CD4-positive, CD25-positive, alpha-beta regulatory T cell (primary cell): ENCODE results near the gene GTF2F1. TPM values are rescaled to one million over a fixed set of nuclear protein-coding genes. Genes with fewer than 3 reads are reported as not detected.
"Not testable (repeated sequence)": the region's sequence is repeated elsewhere in the genome, so short reads cannot be mapped to it uniquely, and the experiment has no call there.

Experiments
- ATAC-seq, 2 donors: fragments of 150-1000 bp; cut with Tn5 transposase; one replicate each; pipeline ENCODE4 v1.10.0; 2021; ENCODE audit warnings: low read depth in 2 of 2, moderate number of reproducible peaks in 2 of 2, moderate library complexity in 1 of 2
- DNase-seq, 3 donors: peaks; one replicate each; pipeline versions ENCODE4 v3.0.0 to v3.0.0-alpha.2; 2012 to 2022; ENCODE audit warnings: mixed read lengths in 1 of 3
- H3K27ac ChIP-seq: one replicate; pipeline ENCODE4 v1.7.0; 2013; ENCODE audit warnings: mild to moderate bottlenecking, low read length; ENCODE audit not compliant: insufficient read depth, poor library complexity, severe bottlenecking
- H3K27me3 ChIP-seq: one replicate; pipeline ENCODE4 v1.7.0; 2013; ENCODE audit warnings: low read length; ENCODE audit not compliant: control insufficient read depth, insufficient read depth
- H3K36me3 ChIP-seq: one replicate; pipeline ENCODE4 v1.7.0; 2013; ENCODE audit warnings: mild to moderate bottlenecking, low read length, moderate library complexity; ENCODE audit not compliant: control insufficient read depth, insufficient read depth
- H3K4me1 ChIP-seq: 2 replicates; pipeline ENCODE4 v1.7.0; 2013; ENCODE audit warnings: mild to moderate bottlenecking, low read length; ENCODE audit not compliant: insufficient read depth, control insufficient read depth, poor library complexity, severe bottlenecking
- H3K4me3 ChIP-seq: one replicate; pipeline ENCODE4 v1.7.0; 2013; ENCODE audit warnings: low read depth, mild to moderate bottlenecking, low read length, moderate library complexity
- H3K9me3 ChIP-seq, 2 experiments: 1 replicate in 1 of 2; 2 replicates in 1 of 2; pipeline ENCODE4 v1.7.0; 2013; ENCODE audit warnings: low read length in 2 of 2, mild to moderate bottlenecking in 1 of 2, moderate library complexity in 1 of 2; ENCODE audit not compliant: control insufficient read depth in 2 of 2
- H3K27ac Mint-ChIP-seq, 3 donors: one replicate each; pipeline ENCODE4 v1.8.0; 2020 to 2022; ENCODE audit warnings: mild to moderate bottlenecking in 3 of 3, mixed read lengths in 3 of 3, moderate library complexity in 2 of 3
- H3K27me3 Mint-ChIP-seq: one replicate; pipeline ENCODE4 v1.8.0; 2022; ENCODE audit warnings: mild to moderate bottlenecking, mixed read lengths
- H3K36me3 Mint-ChIP-seq: one replicate; pipeline ENCODE4 v1.8.0; 2020; ENCODE audit warnings: mixed read lengths
- H3K4me1 Mint-ChIP-seq, 4 donors: one replicate each; pipeline ENCODE4 v1.8.0; 2020 to 2022; ENCODE audit warnings: mixed read lengths in 4 of 4, mild to moderate bottlenecking in 1 of 4
- H3K4me3 Mint-ChIP-seq, 4 donors: one replicate each; pipeline ENCODE4 v1.8.0; 2020 to 2022; ENCODE audit warnings: mild to moderate bottlenecking in 4 of 4, mixed read lengths in 4 of 4, moderate library complexity in 3 of 4
- H3K9me3 Mint-ChIP-seq, 7 donors: one replicate each; pipeline ENCODE4 v1.8.0; 2020 to 2022; ENCODE audit warnings: mixed read lengths in 7 of 7, mild to moderate bottlenecking in 3 of 7, moderate library complexity in 2 of 7
- polyA plus RNA-seq, 4 donors: library from polyadenylated mRNA; unstranded; fragments of 300-500 nt; fragmentation: Illumina TruSeq; gene quantifications; one replicate each; pipeline ENCODE4 v1.2.3, GENCODE V29; 2021
- total RNA-seq: library from RNA; stranded (reverse); gene quantifications from one replicate; pipeline ENCODE4 v1.2.3, GENCODE V29; 2022

The GTF2F1 gene
- total and polyA plus RNA-seq, 5 donors from 2014 or later: 16.0 to 53.4 (median 17.8) TPM

GRCh38 chr19:6429419-6430221, 36.7 kb upstream of the GTF2F1 start:
- H3K4me1 Mint-ChIP-seq: peaks cover 0 to 17% (median 6%) of the 10 kb centered on the region in 4 donors
- ATAC-seq (no peak), DNase-seq (no peak)
- no peaks in the 10 kb centered on the region for H3K9me3 Mint-ChIP-seq
- Histone ChIP-seq H3K9me3 (no peaks in the 10 kb centered on the region), H3K36me3 (no peaks in the 10 kb centered on the region), H3K27me3 (no peaks in the 10 kb centered on the region), H3K4me3 (no peak overlapping the region), H3K27ac (no peak overlapping the region), H3K4me1 (peaks cover 7% of the 10 kb centered on the region)
- peaks cover 4% of the 10 kb centered on the region for H3K36me3 Mint-ChIP-seq
- H3K4me3 Mint-ChIP-seq: peak overlapping the region in 1 of 4 donors; percentile 73
- H3K27ac Mint-ChIP-seq: no peak overlapping the region
- peaks cover 10% of the 10 kb centered on the region for H3K27me3 Mint-ChIP-seq

- H3K4me1 ChIP-seq, H3K4me3 Mint-ChIP-seq, H3K27me3 ChIP-seq, H3K27ac Mint-ChIP-seq, ATAC-seq, DNase-seq, H3K9me3 ChIP-seq, H3K36me3 ChIP-seq, H3K9me3 Mint-ChIP-seq, H3K4me3 ChIP-seq, H3K36me3 Mint-ChIP-seq, H3K27ac ChIP-seq: not testable (repeated sequence)
- Mint-ChIP-seq H3K4me1 (peaks cover 0 to 17% (median 6%) of the 10 kb centered on the region in 4 donors), H3K27me3 (peaks cover 10% of the 10 kb centered on the region)
These were observed 35.9 kb upstream of the GTF2F1 start for GRCh38 chr19:6428692-6429418.

GRCh38 chr19:6427131-6427530, 34.2 kb upstream of the GTF2F1 start:
- Mint-ChIP-seq H3K27ac (no peak overlapping the region), H3K27me3 (peaks cover 10% of the 10 kb centered on the region), H3K4me1 (peaks cover 0 to 34% (median 18%) of the 10 kb centered on the region in 4 donors)

GRCh38 chr19:6425732-6426620, 33.0 kb upstream of the GTF2F1 start:
- peaks cover 0 to 43% (median 22%) of the 10 kb centered on the region in 4 donors for H3K4me1 Mint-ChIP-seq
- Histone ChIP-seq H3K9me3 (no peaks in the 10 kb centered on the region), H3K4me3 (peak overlapping the region; percentile 41), H3K27me3 (no peaks in the 10 kb centered on the region), H3K4me1 (peaks cover 33% of the 10 kb centered on the region), H3K27ac (peak overlapping the region; percentile 85), H3K36me3 (peaks cover 11% of the 10 kb centered on the region)
- DNase-seq (no peak), ATAC-seq (no peak)
- no peaks in the 10 kb centered on the region for H3K9me3 Mint-ChIP-seq
- H3K27me3 Mint-ChIP-seq: no peaks in the 10 kb centered on the region
- peak overlapping the region; percentile 72 to 95 (median 85) for H3K27ac Mint-ChIP-seq
- peak overlapping the region in 3 of 4 donors; percentile 11 to 90 (median 86) for H3K4me3 Mint-ChIP-seq
- peaks cover 3% of the 10 kb centered on the region for H3K36me3 Mint-ChIP-seq

More at GRCh38 chr19:6427131-6427530, 34.2 kb upstream of the GTF2F1 start:
- no peaks in the 10 kb centered on the region for H3K27me3 ChIP-seq
- Mint-ChIP-seq H3K9me3 (no peaks in the 10 kb centered on the region), H3K36me3 (peaks cover 7% of the 10 kb centered on the region), H3K4me3 (no peak overlapping the region)
- H3K4me3 ChIP-seq: no peak overlapping the region
- no peaks in the 10 kb centered on the region for H3K9me3 ChIP-seq
- peaks cover 25% of the 10 kb centered on the region for H3K4me1 ChIP-seq
- DNase-seq (no peak), ATAC-seq (no peak)
- H3K27ac ChIP-seq: no peak overlapping the region
- H3K36me3 ChIP-seq: peaks cover under 1% of the 10 kb centered on the region

GRCh38 chr19:6424939-6425731, 32.2 kb upstream of the GTF2F1 start:
- Mint-ChIP-seq H3K27me3 (no peaks in the 10 kb centered on the region), H3K4me1 (peaks cover 0 to 48% (median 22%) of the 10 kb centered on the region in 4 donors), H3K9me3 (no peaks in the 10 kb centered on the region), H3K27ac (peak overlapping the region; percentile 65 to 95 (median 85)), H3K4me3 (peak overlapping the region; percentile 77 to 90 (median 84)), H3K36me3 (peaks cover 6% of the 10 kb centered on the region)
- Histone ChIP-seq H3K36me3 (peaks cover 20% of the 10 kb centered on the region), H3K9me3 (no peaks in the 10 kb centered on the region), H3K27me3 (no peaks in the 10 kb centered on the region), H3K4me3 (peak overlapping the region; percentile 41), H3K27ac (peak overlapping the region; percentile 85), H3K4me1 (peaks cover 33% of the 10 kb centered on the region)
- peak; percentile 99 to 100 (median 100) for DNase-seq
- peak; percentile 86 to 88 for ATAC-seq

GRCh38 chr19:6424195-6424938, 31.4 kb upstream of the GTF2F1 start, which contains the start of gene KHSRP:
Gene KHSRP, minus strand, starts transcription at chr19:6424811. Its CDS starts 110 bp downstream, at chr19:6424701.
- Mint-ChIP-seq H3K27ac (peak within 1 kb of the TSS; percentile 65 to 95 (median 88)), H3K4me1 (peaks cover 0 to 43% (median 22%) of the 10 kb centered on the region in 4 donors), H3K27me3 (no peaks in the 10 kb centered on the region), H3K4me3 (peak within 1 kb of the TSS; percentile 88 to 91 (median 89)), H3K36me3 (peaks cover 11% of the 10 kb centered on the region), H3K9me3 (no peaks in the 10 kb centered on the region)
- Histone ChIP-seq H3K4me1 (peaks cover 33% of the 10 kb centered on the region), H3K36me3 (peaks cover 27% of the 10 kb centered on the region), H3K4me3 (peak within 1 kb of the TSS; percentile 75), H3K27me3 (no peaks in the 10 kb centered on the region), H3K27ac (peak within 1 kb of the TSS; percentile 85), H3K9me3 (no peaks in the 10 kb centered on the region)
- no peak for ATAC-seq
- DNase-seq: peak in 1 of 3 donors; percentile 39
